Heart right ventricle (tissue), 16 donors: ENCODE data around the gene AASS. TPM values are rescaled to one million over a fixed set of nuclear protein-coding genes. Genes with fewer than 3 reads are reported as not detected.

Experiments used
- ATAC-seq, 8 donors: fragments of 200-7000 bp; cut with Tn5 transposase; one replicate each; pipeline ENCODE4 v1.9.1; 2020; ENCODE audit warnings: mild to moderate bottlenecking in 8 of 8, moderate library complexity in 8 of 8, moderate number of reproducible peaks in 1 of 8
- DNase-seq, 2 donors: peaks; one replicate each; pipeline ENCODE4 v3.0.0-alpha.2; 2020
- H3K27ac ChIP-seq, 10 donors: fragments of 200-600 bp; sonication (generic) in 2 of 10; one replicate each; pipeline versions ENCODE4 v1.5.0 to v1.8.0; 2020 to 2022; ENCODE audit warnings: mild to moderate bottlenecking in 3 of 10
- H3K27me3 ChIP-seq, 7 donors: fragments of 200-600 bp; one replicate each; pipeline ENCODE4 v1.8.0; 2021 to 2022; ENCODE audit warnings: mild to moderate bottlenecking in 2 of 7
- H3K36me3 ChIP-seq, 9 donors: fragments of 200-600 bp; sonication (generic) in 1 of 9; one replicate each; pipeline versions ENCODE4 v1.5.0 to v1.8.0; 2020 to 2022; ENCODE audit warnings: mild to moderate bottlenecking in 2 of 9
- H3K4me1 ChIP-seq, 9 donors: fragments of 200-600 bp; sonication (generic) in 1 of 9; one replicate each; pipeline versions ENCODE4 v1.5.0 to v1.8.0; 2020 to 2022; ENCODE audit warnings: mild to moderate bottlenecking in 4 of 9
- H3K4me3 ChIP-seq, 10 donors: fragments of 200-600 bp; sonication (generic) in 2 of 10; one replicate each; pipeline versions ENCODE4 v1.5.0 to v1.8.0; 2020 to 2022; ENCODE audit warnings: mild to moderate bottlenecking in 7 of 10, moderate library complexity in 2 of 10
- H3K9me3 ChIP-seq, 11 donors: fragments of 200-600 bp in 10 of 11; sonication (generic) in 2 of 11; one replicate each; pipeline versions ENCODE4 v1.5.0 to v1.8.0; 2013 to 2022; ENCODE audit warnings: mild to moderate bottlenecking in 2 of 11, control low read depth in 1 of 11, moderate library complexity in 1 of 11
- WGBS, 2 donors: extraction: QIAGEN DNeasy Blood & Tissue Kit; methylation state at CpG; one replicate each; pipeline ENCODE4 v1.1.7; 2013; ENCODE audit warnings: inconsistent platforms in 1 of 2; 5-methylcytosine and 5-hydroxymethylcytosine counted together
- intact Hi-C, 10 donors: fragments of 100-400 bp; cut with DNase I; formaldehyde crosslinking; loops; one replicate each; pipeline versions ENCODE4 v1.11.1 to v1.14.2; 2022
- polyA plus RNA-seq, 2 donors: library from polyadenylated mRNA; stranded (reverse); fragments of 200-250 nt; gene quantifications; one replicate each; pipeline ENCODE4 v1.2.3, GENCODE V29; 2013
- total RNA-seq, 10 donors: library from RNA; stranded (reverse); fragmentation: NEBNext Ultra II Directional in 3 of 10; extraction: Animal tissue kit (Norgen Biotek cat#: 25700) in 3 of 10; gene quantifications; one replicate each; pipeline versions ENCODE4 v1.2.1 to v1.2.4, GENCODE V29; 2021 to 2023
- TF ChIP-seq, protein P1 (sequence below), 9 donors: fragments of 200-600 bp; sonication (generic) in 2 of 9; IDR thresholded peaks; one replicate each; pipeline versions ENCODE4 v1.5.0 to v1.8.0; 2021 to 2022; ENCODE audit warnings: antibody characterized with exemption in 9 of 9, mild to moderate bottlenecking in 5 of 9, moderate library complexity in 1 of 9
- donor health status: Arrhythmogenic right ventricular cardiomyopathy.
- donor health status: ischemic (EF 13 %, LVEDD 7.1; RV severe dilation, severe dysfunction).
- donor health status: healthy with polysubstance abuse.
- donor health status: DM: no; HTN: yes; CAD: no.
- donor health status: DM: no; HTN: no; CAD: no.
- donor health status: ischemic (EF 25% LVEDD 6.9; RV normal size, moderate dysfunction).
- donor health status: ischemic (EF 25% LVEDD 5.7; RV mildly dilated, moderate dysfunction).
- donor health status: healthy.
- donor health status: DM: yes; HTN: yes; CAD: no.
- donor health status: Ischemic cardiomyopathy.
- donor health status: ischemic (EF 35%, LVEDD 5.7; RV mildly dilated, moderate dysfunction).
- donor health status: nonischemic (EF 11% LVEDD 7.7; RV severe dilation, severe dysfunction).
- donor health status: DM: yes; HTN: yes; CAD: no.
- donor health status: PGD.
- donor health status: ischemic (EF 29% LVEDD 5.4; RV normal size, mild dysfunction).
- donor health status: nonischemic (EF 23%, LVEDD 6.1; RV moderate dilation, normal function).

AASS gene
- total and polyA plus RNA-seq, 12 donors = 14.6 to 48.1 (median 29.1) TPM

- no peaks in the 10 kb centered on the region for H3K4me1 ChIP-seq
- TF ChIP-seq, protein P1, sequence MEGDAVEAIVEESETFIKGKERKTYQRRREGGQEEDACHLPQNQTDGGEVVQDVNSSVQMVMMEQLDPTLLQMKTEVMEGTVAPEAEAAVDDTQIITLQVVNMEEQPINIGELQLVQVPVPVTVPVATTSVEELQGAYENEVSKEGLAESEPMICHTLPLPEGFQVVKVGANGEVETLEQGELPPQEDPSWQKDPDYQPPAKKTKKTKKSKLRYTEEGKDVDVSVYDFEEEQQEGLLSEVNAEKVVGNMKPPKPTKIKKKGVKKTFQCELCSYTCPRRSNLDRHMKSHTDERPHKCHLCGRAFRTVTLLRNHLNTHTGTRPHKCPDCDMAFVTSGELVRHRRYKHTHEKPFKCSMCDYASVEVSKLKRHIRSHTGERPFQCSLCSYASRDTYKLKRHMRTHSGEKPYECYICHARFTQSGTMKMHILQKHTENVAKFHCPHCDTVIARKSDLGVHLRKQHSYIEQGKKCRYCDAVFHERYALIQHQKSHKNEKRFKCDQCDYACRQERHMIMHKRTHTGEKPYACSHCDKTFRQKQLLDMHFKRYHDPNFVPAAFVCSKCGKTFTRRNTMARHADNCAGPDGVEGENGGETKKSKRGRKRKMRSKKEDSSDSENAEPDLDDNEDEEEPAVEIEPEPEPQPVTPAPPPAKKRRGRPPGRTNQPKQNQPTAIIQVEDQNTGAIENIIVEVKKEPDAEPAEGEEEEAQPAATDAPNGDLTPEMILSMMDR (IDR thresholded peaks at IDR 0.05) = no peak
- ATAC-seq (no peak), DNase-seq (no peak)
- no peak overlapping the region for H3K4me3 ChIP-seq
- H3K27ac ChIP-seq = no peak overlapping the region
- no peaks in the 10 kb centered on the region for H3K27me3 ChIP-seq
- peaks cover 0 to 94% (median 19%) of the 10 kb centered on the region in 9 donors for H3K36me3 ChIP-seq
- H3K9me3 ChIP-seq = peaks cover 0 to 58% (median 17%) of the 10 kb centered on the region in 11 donors
- intact Hi-C loops = no loop called here
Observed at GRCh38 chr7:122103064-122103463, 41.0 kb downstream of the AASS start.

DNA sequence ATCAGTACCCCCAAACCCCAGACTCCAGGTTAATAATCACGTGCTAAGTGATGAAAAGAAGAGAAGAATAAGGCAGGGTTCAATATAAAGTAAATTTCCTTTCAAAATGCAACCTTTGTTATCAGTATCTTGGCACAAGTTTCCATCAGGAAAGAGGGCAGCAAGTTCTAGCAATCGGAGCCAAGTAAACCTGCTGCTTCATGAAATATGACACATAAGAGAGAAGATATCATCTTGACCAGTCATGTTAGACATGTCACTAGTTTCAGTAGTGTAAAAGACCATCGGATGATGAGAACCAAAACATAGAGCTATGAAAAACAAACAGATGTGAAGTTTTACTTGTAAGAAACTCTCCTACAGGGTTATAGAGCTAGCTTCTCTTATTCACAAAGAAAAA lies 44.0 kb downstream of the AASS start:
- Histone ChIP-seq H3K4me1 (no peaks in the 10 kb centered on the region), H3K27ac (no peak overlapping the region), H3K4me3 (no peak overlapping the region), H3K36me3 (peaks cover 0 to 85% (median 14%) of the 10 kb centered on the region in 9 donors), H3K9me3 (peaks cover 0 to 32% (median 12%) of the 10 kb centered on the region in 11 donors), H3K27me3 (no peaks in the 10 kb centered on the region)
- WGBS, 2 donors = 69 to 78% methylated on average over 3 of the region's 3 CpGs
- TF ChIP-seq, protein P1 (IDR thresholded peaks at IDR 0.05) = no peak
- ATAC-seq (no peak), DNase-seq (no peak)
- intact Hi-C loops = no loop called here

GRCh38 chr7:122095642-122096041 lies 48.4 kb downstream of the AASS start:
- H3K9me3 ChIP-seq = no peaks in the 10 kb centered on the region
- TF ChIP-seq, protein P1 (IDR thresholded peaks at IDR 0.05) = no peak
- H3K27me3 ChIP-seq = no peaks in the 10 kb centered on the region
- ATAC-seq (no peak), DNase-seq (no peak)
- no peak overlapping the region for H3K4me3 ChIP-seq
- H3K36me3 ChIP-seq = peaks cover 0 to 63% (median 0%) of the 10 kb centered on the region in 9 donors
- intact Hi-C loops = loop anchor here in 4 of 10 donors (10.0 kb wide), 1 partner anchor 429 kb away; no protein-coding TSS in a partner anchor
- H3K27ac ChIP-seq = no peak overlapping the region
- no peaks in the 10 kb centered on the region for H3K4me1 ChIP-seq
- 73 to 85% methylated on average over 4 of the region's 4 CpGs for WGBS, 2 donors

- intact Hi-C loops = loop anchor here in 5 of 10 donors (5.0 to 10.0 kb wide), 2 partner anchors 430 to 433 kb away; no protein-coding TSS in a partner anchor
- peaks cover 0 to 67% (median 0%) of the 10 kb centered on the region in 9 donors for H3K36me3 ChIP-seq
- H3K4me3 ChIP-seq = no peak overlapping the region
- TF ChIP-seq, protein P1 (IDR thresholded peaks at IDR 0.05) = no peak
- DNase-seq = no peak
- no peaks in the 10 kb centered on the region for H3K4me1 ChIP-seq
- no peak overlapping the region for H3K27ac ChIP-seq
- ATAC-seq = no peak
- H3K9me3 ChIP-seq = no peaks in the 10 kb centered on the region
- WGBS, 2 donors = 92 to 97% methylated on average over 1 of the region's 1 CpG
- H3K27me3 ChIP-seq = no peaks in the 10 kb centered on the region
Observed at GRCh38 chr7:122094549-122094948, 49.5 kb downstream of the AASS start.
